ENCODE results near the gene FNDC11. TPM values are rescaled to one million over a fixed set of nuclear protein-coding genes. Genes with fewer than 3 reads are reported as not detected.

The FNDC11 gene
- total and polyA plus RNA-seq, 2 of the 13 experiments (the other 11 are each of a cell fraction or from before 2014, with no cell fraction given) = 0.07 TPM; not detected in 1

DNA sequence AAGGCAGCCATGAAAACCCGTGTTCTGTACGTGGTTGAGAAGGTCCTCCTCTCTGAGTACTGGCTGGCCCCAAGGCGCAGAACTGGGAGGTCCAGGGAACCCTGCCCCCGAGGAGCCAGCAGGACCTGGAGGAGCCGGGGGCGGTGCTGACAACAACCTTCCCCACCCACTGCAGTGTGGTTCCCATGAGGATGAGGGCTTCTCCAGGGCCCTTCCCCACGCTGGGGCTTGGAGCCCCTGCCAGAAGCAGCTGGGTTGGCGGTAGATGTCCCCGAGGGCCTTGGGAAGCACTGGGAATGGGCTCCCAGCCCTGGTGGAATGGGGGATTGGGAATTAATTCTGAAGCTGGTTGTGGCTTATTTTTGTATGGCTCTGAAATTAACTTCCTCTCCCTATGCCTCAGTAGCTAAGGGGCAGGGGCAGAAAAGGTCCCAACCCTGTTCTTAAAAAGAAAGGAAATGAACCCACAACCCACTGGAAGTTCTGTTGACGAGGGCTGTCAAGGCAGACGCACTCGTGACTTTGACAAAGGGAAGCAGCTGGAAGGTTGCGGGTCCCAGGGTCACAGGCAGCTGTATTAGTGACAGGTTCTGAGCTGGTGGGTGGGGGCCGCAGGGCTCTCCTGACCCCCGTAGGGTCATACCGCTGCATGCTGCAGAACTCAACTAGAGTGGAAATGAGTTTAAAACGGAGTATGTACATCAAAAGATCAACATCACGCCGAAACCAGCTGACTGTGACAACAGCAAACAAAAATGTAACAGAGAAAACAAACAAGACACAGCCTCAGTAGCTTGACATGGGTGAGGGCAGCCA, 34.0 kb downstream of the FNDC11 start (continued):
- TF ChIP-seq, protein P1, sequence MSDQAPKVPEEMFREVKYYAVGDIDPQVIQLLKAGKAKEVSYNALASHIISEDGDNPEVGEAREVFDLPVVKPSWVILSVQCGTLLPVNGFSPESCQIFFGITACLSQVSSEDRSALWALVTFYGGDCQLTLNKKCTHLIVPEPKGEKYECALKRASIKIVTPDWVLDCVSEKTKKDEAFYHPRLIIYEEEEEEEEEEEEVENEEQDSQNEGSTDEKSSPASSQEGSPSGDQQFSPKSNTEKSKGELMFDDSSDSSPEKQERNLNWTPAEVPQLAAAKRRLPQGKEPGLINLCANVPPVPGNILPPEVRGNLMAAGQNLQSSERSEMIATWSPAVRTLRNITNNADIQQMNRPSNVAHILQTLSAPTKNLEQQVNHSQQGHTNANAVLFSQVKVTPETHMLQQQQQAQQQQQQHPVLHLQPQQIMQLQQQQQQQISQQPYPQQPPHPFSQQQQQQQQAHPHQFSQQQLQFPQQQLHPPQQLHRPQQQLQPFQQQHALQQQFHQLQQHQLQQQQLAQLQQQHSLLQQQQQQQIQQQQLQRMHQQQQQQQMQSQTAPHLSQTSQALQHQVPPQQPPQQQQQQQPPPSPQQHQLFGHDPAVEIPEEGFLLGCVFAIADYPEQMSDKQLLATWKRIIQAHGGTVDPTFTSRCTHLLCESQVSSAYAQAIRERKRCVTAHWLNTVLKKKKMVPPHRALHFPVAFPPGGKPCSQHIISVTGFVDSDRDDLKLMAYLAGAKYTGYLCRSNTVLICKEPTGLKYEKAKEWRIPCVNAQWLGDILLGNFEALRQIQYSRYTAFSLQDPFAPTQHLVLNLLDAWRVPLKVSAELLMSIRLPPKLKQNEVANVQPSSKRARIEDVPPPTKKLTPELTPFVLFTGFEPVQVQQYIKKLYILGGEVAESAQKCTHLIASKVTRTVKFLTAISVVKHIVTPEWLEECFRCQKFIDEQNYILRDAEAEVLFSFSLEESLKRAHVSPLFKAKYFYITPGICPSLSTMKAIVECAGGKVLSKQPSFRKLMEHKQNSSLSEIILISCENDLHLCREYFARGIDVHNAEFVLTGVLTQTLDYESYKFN (CRISPR knock-in tag; conservative IDR thresholded peaks at IDR 0.05) = 0 out of 2 replicates have a peak, but pooled peaks have one; percentile 27
- TF ChIP-seq ARNTL (CRISPR knock-in tag; IDR thresholded peaks at IDR 0.05) (no peak), GATAD1 (CRISPR knock-in tag; IDR thresholded peaks at IDR 0.05) (no peak), ZNF24 (IDR thresholded peaks at IDR 0.05) (no peak), FOXA3 (CRISPR knock-in tag; IDR thresholded peaks at IDR 0.05) (peak; percentile 18; the same call in 1 of the 2 replicates), FOXP1 (IDR thresholded peaks at IDR 0.05) (no peak), FOXP1 (CRISPR knock-in tag; IDR thresholded peaks at IDR 0.05) (peak; percentile 60), POLR2AphosphoS5 (IDR thresholded peaks at IDR 0.05; ENCODE audit: low read depth, low read length) (no peak), SP1 (IDR thresholded peaks at IDR 0.05) (no peak), SP1 (CRISPR knock-in tag; IDR thresholded peaks at IDR 0.05) (no peak), FOSL2 (CRISPR knock-in tag; IDR thresholded peaks at IDR 0.05) (0 out of 2 replicates have a peak, but pooled peaks have one; percentile 8), MAF1 (CRISPR knock-in tag; IDR thresholded peaks at IDR 0.05; ENCODE audit: borderline replicate concordance) (no peak)
- TF ChIP-seq, protein P2, sequence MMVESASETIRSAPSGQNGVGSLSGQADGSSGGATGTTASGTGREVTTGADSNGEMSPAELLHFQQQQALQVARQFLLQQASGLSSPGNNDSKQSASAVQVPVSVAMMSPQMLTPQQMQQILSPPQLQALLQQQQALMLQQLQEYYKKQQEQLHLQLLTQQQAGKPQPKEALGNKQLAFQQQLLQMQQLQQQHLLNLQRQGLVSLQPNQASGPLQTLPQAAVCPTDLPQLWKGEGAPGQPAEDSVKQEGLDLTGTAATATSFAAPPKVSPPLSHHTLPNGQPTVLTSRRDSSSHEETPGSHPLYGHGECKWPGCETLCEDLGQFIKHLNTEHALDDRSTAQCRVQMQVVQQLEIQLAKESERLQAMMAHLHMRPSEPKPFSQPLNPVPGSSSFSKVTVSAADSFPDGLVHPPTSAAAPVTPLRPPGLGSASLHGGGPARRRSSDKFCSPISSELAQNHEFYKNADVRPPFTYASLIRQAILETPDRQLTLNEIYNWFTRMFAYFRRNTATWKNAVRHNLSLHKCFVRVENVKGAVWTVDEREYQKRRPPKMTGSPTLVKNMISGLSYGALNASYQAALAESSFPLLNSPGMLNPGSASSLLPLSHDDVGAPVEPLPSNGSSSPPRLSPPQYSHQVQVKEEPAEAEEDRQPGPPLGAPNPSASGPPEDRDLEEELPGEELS (CRISPR knock-in tag; IDR thresholded peaks at IDR 0.05) = 0 out of 2 replicates have a peak, but pooled peaks have one; percentile 18
- TF ChIP-seq, protein P3, sequence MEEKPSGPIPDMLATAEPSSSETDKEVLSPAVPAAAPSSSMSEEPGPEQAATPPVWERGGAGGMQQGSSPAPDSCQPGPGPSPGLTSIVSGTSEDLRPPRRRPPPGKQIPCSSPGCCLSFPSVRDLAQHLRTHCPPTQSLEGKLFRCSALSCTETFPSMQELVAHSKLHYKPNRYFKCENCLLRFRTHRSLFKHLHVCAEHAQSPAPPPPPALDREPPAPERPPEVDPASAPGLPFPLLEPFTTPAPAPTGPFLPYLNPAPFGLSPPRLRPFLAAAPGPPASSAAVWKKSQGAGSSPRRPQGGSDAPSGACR (CRISPR knock-in tag; IDR thresholded peaks at IDR 0.05) = no peak
- TF ChIP-seq, protein P4, sequence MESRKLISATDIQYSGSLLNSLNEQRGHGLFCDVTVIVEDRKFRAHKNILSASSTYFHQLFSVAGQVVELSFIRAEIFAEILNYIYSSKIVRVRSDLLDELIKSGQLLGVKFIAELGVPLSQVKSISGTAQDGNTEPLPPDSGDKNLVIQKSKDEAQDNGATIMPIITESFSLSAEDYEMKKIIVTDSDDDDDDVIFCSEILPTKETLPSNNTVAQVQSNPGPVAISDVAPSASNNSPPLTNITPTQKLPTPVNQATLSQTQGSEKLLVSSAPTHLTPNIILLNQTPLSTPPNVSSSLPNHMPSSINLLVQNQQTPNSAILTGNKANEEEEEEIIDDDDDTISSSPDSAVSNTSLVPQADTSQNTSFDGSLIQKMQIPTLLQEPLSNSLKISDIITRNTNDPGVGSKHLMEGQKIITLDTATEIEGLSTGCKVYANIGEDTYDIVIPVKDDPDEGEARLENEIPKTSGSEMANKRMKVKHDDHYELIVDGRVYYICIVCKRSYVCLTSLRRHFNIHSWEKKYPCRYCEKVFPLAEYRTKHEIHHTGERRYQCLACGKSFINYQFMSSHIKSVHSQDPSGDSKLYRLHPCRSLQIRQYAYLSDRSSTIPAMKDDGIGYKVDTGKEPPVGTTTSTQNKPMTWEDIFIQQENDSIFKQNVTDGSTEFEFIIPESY (CRISPR knock-in tag; IDR thresholded peaks at IDR 0.05) = peak; percentile 80
- TF ChIP-seq, protein P5, sequence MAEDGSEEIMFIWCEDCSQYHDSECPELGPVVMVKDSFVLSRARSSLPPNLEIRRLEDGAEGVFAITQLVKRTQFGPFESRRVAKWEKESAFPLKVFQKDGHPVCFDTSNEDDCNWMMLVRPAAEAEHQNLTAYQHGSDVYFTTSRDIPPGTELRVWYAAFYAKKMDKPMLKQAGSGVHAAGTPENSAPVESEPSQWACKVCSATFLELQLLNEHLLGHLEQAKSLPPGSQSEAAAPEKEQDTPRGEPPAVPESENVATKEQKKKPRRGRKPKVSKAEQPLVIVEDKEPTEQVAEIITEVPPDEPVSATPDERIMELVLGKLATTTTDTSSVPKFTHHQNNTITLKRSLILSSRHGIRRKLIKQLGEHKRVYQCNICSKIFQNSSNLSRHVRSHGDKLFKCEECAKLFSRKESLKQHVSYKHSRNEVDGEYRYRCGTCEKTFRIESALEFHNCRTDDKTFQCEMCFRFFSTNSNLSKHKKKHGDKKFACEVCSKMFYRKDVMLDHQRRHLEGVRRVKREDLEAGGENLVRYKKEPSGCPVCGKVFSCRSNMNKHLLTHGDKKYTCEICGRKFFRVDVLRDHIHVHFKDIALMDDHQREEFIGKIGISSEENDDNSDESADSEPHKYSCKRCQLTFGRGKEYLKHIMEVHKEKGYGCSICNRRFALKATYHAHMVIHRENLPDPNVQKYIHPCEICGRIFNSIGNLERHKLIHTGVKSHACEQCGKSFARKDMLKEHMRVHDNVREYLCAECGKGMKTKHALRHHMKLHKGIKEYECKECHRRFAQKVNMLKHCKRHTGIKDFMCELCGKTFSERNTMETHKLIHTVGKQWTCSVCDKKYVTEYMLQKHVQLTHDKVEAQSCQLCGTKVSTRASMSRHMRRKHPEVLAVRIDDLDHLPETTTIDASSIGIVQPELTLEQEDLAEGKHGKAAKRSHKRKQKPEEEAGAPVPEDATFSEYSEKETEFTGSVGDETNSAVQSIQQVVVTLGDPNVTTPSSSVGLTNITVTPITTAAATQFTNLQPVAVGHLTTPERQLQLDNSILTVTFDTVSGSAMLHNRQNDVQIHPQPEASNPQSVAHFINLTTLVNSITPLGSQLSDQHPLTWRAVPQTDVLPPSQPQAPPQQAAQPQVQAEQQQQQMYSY (CRISPR knock-in tag; IDR thresholded peaks at IDR 0.05) = no peak

Data from HepG2 (cell line).